ENCODE data around the gene MIPOL1.
"Not testable (repeated sequence)": the region's sequence is repeated elsewhere in the genome, so short reads cannot be mapped to it uniquely, and the experiment has no call there.

MIPOL1 gene, protein sequence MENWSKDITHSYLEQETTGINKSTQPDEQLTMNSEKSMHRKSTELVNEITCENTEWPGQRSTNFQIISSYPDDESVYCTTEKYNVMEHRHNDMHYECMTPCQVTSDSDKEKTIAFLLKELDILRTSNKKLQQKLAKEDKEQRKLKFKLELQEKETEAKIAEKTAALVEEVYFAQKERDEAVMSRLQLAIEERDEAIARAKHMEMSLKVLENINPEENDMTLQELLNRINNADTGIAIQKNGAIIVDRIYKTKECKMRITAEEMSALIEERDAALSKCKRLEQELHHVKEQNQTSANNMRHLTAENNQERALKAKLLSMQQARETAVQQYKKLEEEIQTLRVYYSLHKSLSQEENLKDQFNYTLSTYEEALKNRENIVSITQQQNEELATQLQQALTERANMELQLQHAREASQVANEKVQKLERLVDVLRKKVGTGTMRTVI

DNA sequence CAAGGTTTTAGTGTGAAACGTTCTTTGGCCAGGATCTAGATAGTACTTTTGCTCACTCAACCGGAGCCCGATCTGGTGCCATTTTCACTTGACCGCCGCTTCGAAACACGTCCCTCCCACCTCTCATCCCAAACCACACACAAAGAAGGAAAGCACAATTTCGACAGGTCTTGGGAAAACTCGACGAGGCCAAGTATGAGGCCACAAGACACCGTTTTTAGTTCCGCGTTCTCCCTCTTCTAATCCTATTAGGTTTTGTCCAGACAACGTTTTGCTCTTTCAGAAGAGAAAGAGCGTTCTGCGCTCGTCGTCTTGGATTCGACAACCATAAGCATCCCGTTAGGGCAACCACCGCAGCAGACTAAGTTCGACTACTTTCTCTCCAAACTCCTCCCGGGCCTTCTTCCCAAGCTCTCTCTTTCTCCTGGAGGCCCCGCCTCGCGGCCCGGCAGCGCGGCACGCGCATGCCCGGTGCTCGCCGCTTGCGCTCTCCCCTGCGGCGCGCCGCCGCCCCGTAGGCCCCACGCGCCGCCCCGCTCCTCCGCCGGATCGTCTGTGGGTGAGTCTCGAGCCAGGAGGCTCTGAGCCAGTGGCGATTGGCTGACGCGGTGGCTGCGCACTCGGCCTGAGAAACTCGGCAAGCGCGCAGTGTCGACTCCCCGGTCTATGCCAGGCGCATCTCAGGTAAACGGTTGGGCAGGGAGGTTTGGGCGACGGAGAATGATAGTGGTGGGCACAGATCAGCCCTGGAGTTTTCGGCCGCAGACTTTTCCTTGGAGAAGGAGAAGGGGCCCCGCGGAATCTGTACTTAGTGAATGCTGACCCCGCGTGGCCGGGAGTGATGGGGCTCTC lies at the start of gene MIPOL1:
MIPOL1 (plus strand) TSS at position 517 of the 852 bp plus-strand sequence. CDS start 49,952 bp downstream, outside the sequence.
- peak; percentile 69 for DNase-seq (ENCODE audit: low spot score)

- peak; percentile 60 for DNase-seq (ENCODE audit: low spot score)
Measured at GRCh38 chr14:37150414-37150813, 47.3 kb upstream of the MIPOL1 start.

DNA sequence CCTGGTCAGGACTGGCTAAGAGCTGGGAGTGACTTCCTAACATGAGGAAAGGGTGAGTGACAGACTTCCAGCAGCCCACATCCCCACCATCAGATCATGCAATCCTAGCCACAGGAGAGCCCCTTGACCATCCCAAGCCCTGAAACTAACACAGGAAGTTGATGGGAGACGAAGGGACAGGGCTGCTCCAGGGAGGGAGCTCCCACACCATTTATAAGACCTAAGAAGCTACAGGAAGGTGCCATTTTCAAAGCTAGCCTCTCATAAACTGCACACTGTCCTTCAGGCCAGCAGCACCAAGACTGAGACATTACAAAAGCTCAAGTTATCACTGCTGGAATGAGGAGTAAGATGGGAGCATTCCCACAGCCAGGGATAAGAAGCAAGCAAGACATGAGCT lies 44.7 kb upstream of the MIPOL1 start:
- DNase-seq (ENCODE audit: low spot score), result no peak

DNA sequence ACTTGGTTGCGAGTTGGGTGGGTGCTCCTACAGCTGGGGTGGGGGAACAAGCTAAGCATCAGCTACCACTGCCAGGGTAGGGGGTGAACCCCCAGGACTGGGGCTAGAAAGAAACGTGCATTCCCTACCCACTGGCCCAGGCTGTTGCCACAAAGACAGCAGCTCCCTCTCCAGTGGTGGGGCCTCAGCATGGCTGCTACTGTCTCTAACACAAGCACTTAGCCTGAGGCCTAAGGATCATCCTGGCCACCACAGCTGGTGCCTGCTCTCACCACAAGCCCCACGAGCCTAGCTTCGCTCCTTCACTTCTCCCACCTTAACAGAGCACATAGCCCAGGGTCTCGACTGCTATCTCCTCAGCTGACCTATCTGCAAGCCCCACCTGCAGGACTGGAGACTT lies 44.3 kb upstream of the MIPOL1 start:
- no peak for DNase-seq (ENCODE audit: low spot score)

DNA sequence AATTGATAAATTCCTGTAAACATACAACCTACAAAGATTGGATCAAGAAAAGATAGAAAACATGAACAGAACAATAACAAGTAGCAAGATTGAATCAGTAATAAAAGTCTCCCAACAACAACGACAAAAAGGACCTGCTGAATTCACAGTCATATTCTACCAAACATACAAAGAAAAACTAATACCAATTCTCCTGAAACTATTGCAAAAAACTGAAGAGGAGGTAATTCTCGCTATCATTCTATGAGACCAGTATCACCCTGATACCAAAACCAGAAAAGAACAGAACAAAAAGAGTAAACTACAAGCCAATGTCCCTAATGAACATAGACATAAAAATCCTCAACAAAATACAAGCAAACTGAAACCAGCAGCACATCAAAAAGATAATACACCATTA lies 39.8 kb upstream of the MIPOL1 start:
- no peak for DNase-seq (ENCODE audit: low spot score)

- DNase-seq (ENCODE audit: low spot score), result not testable (repeated sequence)
Measured at GRCh38 chr14:37162307-37162706, 35.4 kb upstream of the MIPOL1 start.

DNA sequence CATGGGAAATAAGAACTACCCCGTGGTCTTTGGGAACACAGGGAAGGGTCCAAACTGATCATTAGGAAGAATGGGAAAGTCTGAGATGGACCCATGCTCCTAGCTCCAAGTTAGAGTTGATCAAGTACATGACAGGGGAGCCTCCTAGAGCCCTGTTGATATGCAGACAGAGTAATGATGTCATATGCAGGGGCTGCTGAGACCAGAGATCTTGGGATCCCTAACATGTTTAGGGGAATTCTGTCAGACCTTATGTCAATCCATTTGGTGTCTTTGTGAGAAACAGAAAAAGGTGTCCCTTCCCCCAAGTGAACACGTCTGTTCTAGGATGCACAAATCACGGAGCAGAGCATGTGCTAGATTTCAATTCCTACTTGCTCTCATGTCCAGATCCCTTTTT lies 31.9 kb upstream of the MIPOL1 start:
- DNase-seq (ENCODE audit: low spot score), result no peak

DNA sequence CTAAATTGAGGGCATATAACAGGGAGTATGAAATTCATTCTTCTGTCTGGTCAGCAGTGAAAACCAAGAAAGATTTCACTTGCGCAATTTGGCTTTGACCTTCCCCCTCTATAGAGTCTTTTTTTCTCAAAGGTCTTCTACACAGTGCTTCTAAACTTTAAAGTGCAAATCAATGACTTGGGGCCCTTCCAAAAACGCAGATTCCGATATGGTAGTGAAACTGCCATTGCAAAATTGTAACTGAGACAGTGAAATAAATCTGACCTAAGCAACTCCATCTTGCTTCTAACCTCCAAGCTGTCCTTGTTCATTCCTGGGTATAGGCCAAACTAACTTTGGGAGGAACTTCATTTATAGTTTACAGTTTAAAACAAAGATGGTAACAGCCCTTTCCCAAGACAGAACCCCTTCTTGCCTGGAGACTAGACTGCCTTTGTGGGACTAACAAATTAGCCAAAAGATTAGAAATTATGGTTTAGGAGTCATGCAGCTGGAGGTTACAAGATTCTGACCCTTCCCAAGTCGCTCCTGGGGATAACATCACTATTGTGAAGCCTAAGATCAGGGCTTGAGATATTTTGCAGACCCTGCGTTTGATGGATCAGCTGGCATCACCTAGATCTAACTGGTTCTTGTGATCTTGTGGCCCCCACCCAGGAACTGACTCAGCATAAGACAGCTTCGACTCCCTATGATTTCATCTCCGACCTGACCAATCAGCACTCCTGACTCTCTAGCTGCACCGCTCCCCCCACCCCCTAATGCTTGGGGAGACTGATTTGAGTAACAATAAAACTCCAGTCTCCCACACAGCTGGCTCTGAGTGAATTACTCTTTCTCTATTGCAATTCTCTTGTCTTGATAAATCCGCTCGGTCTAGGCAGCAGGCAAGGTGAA lies 30.3 kb upstream of the MIPOL1 start:
- DNase-seq (ENCODE audit: low spot score), result no peak

DNA sequence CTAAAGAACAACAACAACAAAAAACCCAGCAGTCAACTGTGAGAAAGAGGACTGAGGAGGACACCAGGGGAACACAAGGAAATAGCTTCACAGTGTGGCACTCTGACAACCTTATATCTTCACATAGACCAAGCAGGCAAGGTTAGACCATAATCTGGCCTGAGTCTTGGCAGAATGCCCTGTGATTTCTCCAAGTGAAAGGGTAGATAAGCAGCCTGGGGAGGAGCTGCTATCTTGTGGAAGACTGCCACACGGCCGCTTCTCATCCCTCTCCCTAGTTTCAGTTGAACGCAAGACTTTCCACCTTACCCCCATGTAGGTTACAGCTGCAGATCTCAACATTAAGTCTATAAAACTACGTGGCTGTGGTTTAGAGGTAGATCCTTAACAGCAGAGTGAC lies 29.0 kb upstream of the MIPOL1 start:
- no peak for DNase-seq (ENCODE audit: low spot score)

DNA sequence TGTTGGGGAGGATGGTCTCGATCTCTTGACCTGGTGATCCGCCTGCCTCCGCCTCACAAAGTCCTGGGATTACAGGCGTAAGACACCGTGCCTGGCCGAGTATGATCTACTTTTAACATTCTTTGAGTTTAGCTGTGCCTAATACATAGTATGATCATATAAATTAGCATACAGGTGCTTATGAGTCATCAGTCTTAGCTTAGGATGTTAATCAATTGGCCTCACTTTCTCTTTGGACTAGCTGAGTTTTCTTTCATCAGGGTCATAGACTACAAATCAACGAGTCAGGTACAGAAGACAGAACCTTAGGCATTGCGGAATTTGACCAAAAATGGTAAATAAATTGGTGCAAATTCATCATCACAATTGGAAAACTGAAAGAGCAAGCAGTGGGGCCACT lies 27.5 kb upstream of the MIPOL1 start:
- no peak for DNase-seq (ENCODE audit: low spot score)

DNA sequence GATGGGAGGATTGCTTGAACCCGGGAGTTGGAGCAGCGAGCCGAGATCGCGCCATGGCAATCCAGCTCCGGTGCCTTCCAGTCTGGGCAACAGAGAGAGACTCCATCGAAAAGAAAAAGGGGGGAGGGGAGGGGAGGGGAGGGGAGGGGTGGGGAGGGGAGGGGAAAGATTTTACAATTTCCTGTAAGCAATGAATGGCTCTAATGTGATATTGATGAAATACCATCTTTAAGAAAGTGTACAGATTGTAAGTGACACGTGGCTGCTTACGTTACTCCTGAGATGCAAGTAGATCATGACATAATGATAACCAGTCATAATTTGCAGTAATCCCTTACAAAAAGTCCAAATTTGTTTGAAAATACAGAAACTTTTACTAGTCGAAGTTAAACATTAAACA lies 26.7 kb upstream of the MIPOL1 start:
- DNase-seq (ENCODE audit: low spot score), result no peak

DNA sequence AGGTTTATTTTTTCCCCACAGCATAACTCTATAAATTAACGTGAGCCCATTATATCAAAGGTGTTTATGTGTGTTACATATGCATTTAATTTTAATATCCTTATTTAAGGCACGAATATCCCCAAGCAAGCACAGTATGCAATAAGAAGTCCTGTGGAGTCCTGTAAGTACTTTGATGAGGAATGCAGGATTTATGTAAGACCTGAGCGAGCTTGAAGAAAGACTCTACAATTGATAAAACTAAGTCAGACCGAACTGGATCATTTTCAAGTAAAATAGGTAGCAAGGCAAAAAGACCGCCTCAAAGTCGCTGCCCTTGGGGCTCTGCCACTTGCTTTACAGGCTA lies 26.1 kb upstream of the MIPOL1 start:
- no peak for DNase-seq (ENCODE audit: low spot score)

- peak; percentile 67 for DNase-seq (ENCODE audit: low spot score)
Measured at GRCh38 chr14:37172024-37172869, 25.5 kb upstream of the MIPOL1 start, which contains the start of gene SLC25A21. Gene SLC25A21, minus strand, starts transcription at chr14:37172606.

DNA sequence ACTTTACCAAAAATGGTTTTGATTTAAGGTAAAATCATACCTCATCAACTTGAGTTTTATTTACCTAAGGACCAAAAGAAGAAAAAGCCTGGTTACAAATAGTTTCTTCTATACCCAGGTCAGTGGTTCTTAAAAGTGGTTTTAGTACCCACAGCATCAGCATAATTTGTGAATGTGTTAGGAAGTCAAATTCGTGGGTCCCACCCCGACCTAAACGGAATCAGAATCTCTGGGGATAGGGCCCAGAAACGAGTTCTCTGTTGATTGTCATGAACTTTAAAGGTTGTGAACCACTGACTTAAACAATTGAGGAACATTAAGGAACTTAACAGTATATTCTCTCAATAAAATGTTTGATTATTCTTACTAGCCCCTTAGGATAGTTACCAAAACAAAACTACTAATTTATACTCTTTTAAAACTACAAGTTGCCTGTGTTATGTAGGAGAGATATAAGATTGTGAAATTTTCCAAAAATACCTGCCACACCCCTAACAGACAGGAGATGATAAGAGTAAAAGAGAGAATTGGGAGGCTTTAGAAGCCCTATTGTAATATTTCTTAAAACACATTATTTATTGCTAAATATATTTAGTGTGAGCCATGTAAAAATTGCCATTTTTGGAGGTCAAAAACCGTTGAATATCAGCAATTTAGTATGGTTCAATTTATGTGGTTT lies 24.7 kb upstream of the MIPOL1 start:
- no peak for DNase-seq (ENCODE audit: low spot score)

GRCh38 chr14:37179896-37180502 lies 17.7 kb upstream of the MIPOL1 start:
- no peak for DNase-seq (ENCODE audit: low spot score)

DNA sequence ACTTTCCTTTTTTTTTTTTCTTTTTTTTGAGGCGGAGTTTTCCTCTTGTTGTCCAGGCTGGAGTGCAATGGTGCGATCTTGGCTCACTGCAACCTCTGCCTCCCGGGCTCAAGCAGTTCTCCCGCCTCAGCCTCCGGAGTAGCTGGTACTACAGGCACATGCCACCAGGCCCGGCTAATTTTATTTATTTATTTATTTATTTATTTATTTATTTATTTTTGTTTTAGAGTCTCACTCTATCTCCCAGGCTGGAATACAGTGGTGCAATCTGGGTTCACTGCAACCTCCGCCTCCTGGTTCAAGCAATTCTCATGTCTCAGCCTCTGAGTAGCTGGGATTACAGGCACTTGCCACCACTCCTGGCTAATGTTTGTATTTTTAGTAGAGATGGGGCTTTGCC lies 16.9 kb upstream of the MIPOL1 start:
- not testable (repeated sequence) for DNase-seq (ENCODE audit: low spot score)

DNA sequence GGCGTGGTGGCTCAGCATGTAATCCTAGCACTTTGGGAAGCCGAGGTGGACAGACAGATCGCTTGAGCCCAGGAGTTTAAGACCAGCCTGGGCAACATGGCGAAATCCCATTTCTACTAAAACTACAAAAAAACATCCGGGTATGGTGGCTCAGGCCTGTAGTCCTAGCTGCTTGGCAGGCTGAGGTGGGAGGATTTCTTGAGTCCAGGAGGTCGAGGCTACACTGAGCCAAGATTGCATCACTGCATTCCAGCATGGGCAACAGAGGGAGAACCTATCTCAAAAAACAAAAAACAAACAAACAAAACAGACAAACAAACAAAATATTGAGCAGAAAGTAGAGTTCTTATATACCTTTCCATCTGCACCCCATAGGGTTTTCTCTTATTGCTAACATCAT lies 16.3 kb upstream of the MIPOL1 start:
- no peak for DNase-seq (ENCODE audit: low spot score)

DNA sequence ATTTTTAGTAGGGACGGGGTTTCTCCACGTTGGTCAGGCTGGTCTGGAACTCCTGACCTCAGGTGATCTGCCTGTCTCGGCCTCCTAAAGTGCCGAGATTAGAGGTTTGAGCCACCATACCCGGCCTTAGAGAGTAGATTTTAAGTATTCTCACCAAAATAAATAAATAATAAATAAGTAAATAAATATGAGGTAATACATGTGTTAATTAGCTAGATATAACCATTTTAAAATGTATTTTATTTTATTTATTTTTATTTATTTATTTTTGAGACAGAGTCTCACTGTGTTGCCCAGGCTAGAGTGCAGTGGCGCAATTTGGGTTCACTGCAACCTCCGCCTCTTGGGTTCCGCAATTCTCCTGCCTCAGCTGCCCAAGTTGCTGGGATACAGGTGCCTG lies 13.2 kb upstream of the MIPOL1 start:
- DNase-seq (ENCODE audit: low spot score), result not testable (repeated sequence)

GRCh38 chr14:37185670-37186069 lies 12.1 kb upstream of the MIPOL1 start:
- no peak for DNase-seq (ENCODE audit: low spot score)

GRCh38 chr14:37186865-37187264 lies 10.9 kb upstream of the MIPOL1 start:
- DNase-seq (ENCODE audit: low spot score), result no peak

All from pons (tissue), 1 donor.